Vagina (tissue), 2 donors: ENCODE measurements around the gene FAAH2. TPM values are rescaled to one million over a fixed set of nuclear protein-coding genes. Genes with fewer than 3 reads are reported as not detected.
"Not testable (repeated sequence)": the region's sequence is repeated elsewhere in the genome, so short reads cannot be mapped to it uniquely, and the experiment has no call there.

Source experiments
- DNase-seq, 2 donors: peaks; one replicate each; pipeline ENCODE4 v3.0.0-alpha.2; 2017; ENCODE audit errors: extremely low spot score in 2 of 2
- H3K27ac ChIP-seq: fragments of 200-600 bp; sonication (generic); one replicate; pipeline ENCODE4 v1.5.1; 2019
- H3K27me3 ChIP-seq: fragments of 200-600 bp; sonication (generic); one replicate; pipeline ENCODE4 v1.5.1; 2019
- H3K36me3 ChIP-seq, 2 donors: fragments of 200-600 bp; sonication (generic); one replicate each; pipeline ENCODE4 v1.5.1; 2017 to 2019
- H3K4me1 ChIP-seq: fragments of 200-600 bp; sonication (generic); one replicate; pipeline ENCODE4 v1.5.1; 2019
- H3K4me3 ChIP-seq, 2 donors: fragments of 200-600 bp; sonication (generic); 1 replicate in 1 of 2; 2 replicates in 1 of 2; pipeline ENCODE4 v1.5.1; 2016 to 2019
- H3K9me3 ChIP-seq: fragments of 200-600 bp; sonication (generic); one replicate; pipeline ENCODE4 v1.5.1; 2019
- CTCF ChIP-seq, 3 experiments: fragments of 450-650 bp in 2 of 3; fragments of 200-600 bp in 1 of 3; sonication (generic) in 1 of 3; IDR thresholded peaks; one replicate each; pipeline ENCODE4 v1.5.1; 2017 to 2019; ENCODE audit warnings: antibody characterized with exemption in 3 of 3, mild to moderate bottlenecking in 2 of 3, moderate library complexity in 2 of 3
- POLR2A ChIP-seq, 2 donors: fragments of 450-650 bp; IDR thresholded peaks; one replicate each; pipeline ENCODE4 v1.6.1; 2017; ENCODE audit warnings: antibody characterized with exemption in 2 of 2, mild to moderate bottlenecking in 2 of 2, moderate library complexity in 2 of 2
- POLR2AphosphoS5 ChIP-seq, 2 donors: sonication (generic); formaldehyde crosslinking; IDR thresholded peaks; one replicate each; pipeline ENCODE4 v1.9.0; 2017; ENCODE audit warnings: antibody characterized with exemption in 2 of 2, mild to moderate bottlenecking in 2 of 2, low read depth in 1 of 2; ENCODE audit not compliant: insufficient read depth in 1 of 2
- intact Hi-C: fragments of 100-400 bp; cut with DNase I; formaldehyde crosslinking; loops from one replicate; pipeline ENCODE4 v1.15.1; 2023
- total RNA-seq: library from RNA; depleted of rRNA; stranded (reverse); fragments of >200 nt; gene quantifications from one replicate; pipeline ENCODE4 v1.2.3, GENCODE V29; 2016

Gene FAAH2
- total RNA-seq, 1 donor from 2014 or later = 10.6 TPM

- TF ChIP-seq POLR2A (IDR thresholded peaks at IDR 0.05) (no peak), POLR2AphosphoS5 (IDR thresholded peaks at IDR 0.05; ENCODE audit: insufficient read depth in 1 of 2, low read depth in 1 of 2) (no peak), CTCF (IDR thresholded peaks at IDR 0.05) (no peak)
- H3K4me1 ChIP-seq = no peaks in the 10 kb centered on the region
- no peaks in the 10 kb centered on the region for H3K36me3 ChIP-seq
- H3K27me3 ChIP-seq = no peaks in the 10 kb centered on the region
- H3K4me3 ChIP-seq = no peak overlapping the region
- DNase-seq = no peak
- intact Hi-C loops = no loop called here
- H3K27ac ChIP-seq = no peak overlapping the region
- H3K9me3 ChIP-seq = no peaks in the 10 kb centered on the region
These were observed 2.6 kb downstream of the FAAH2 start for GRCh38 chrX:57289089-57289488.

- TF ChIP-seq CTCF (IDR thresholded peaks at IDR 0.05) (no peak), POLR2A (IDR thresholded peaks at IDR 0.05) (no peak), POLR2AphosphoS5 (IDR thresholded peaks at IDR 0.05; ENCODE audit: insufficient read depth in 1 of 2, low read depth in 1 of 2) (no peak)
- Histone ChIP-seq H3K9me3 (no peaks in the 10 kb centered on the region), H3K27me3 (no peaks in the 10 kb centered on the region), H3K27ac (no peak overlapping the region), H3K4me3 (no peak overlapping the region), H3K4me1 (no peaks in the 10 kb centered on the region), H3K36me3 (no peaks in the 10 kb centered on the region)
- intact Hi-C loops = no loop called here
- no peak for DNase-seq
These were observed 8.5 kb downstream of the FAAH2 start for GRCh38 chrX:57294961-57295360.

- H3K4me1 ChIP-seq, intact Hi-C loops, H3K27ac ChIP-seq, DNase-seq, H3K36me3 ChIP-seq, H3K27me3 ChIP-seq, H3K9me3 ChIP-seq, H3K4me3 ChIP-seq: not testable (repeated sequence)
These were observed 9.2 kb downstream of the FAAH2 start for GRCh38 chrX:57295679-57296078.

GRCh38 chrX:57313583-57314215, 27.2 kb downstream of the FAAH2 start:
- intact Hi-C loops = no loop called here
- H3K27ac ChIP-seq = no peak overlapping the region
- no peak overlapping the region for H3K4me3 ChIP-seq
- no peaks in the 10 kb centered on the region for H3K27me3 ChIP-seq
- no peaks in the 10 kb centered on the region for H3K4me1 ChIP-seq
- no peaks in the 10 kb centered on the region for H3K9me3 ChIP-seq
- TF ChIP-seq POLR2A (IDR thresholded peaks at IDR 0.05) (no peak), POLR2AphosphoS5 (IDR thresholded peaks at IDR 0.05; ENCODE audit: insufficient read depth in 1 of 2, low read depth in 1 of 2) (no peak), CTCF (IDR thresholded peaks at IDR 0.05) (no peak)
- no peak for DNase-seq
- H3K36me3 ChIP-seq = peaks cover 0 to 12% of the 10 kb centered on the region in 2 donors

GRCh38 chrX:57329008-57329407, 42.5 kb downstream of the FAAH2 start:
- H3K4me3 ChIP-seq = no peak overlapping the region
- no peaks in the 10 kb centered on the region for H3K27me3 ChIP-seq
- peaks cover 6% of the 10 kb centered on the region for H3K9me3 ChIP-seq
- no peak for TF ChIP-seq POLR2AphosphoS5 (IDR thresholded peaks at IDR 0.05; ENCODE audit: insufficient read depth in 1 of 2, low read depth in 1 of 2)
- no peak for TF ChIP-seq CTCF (IDR thresholded peaks at IDR 0.05)
- TF ChIP-seq POLR2A (IDR thresholded peaks at IDR 0.05) = no peak
- no peaks in the 10 kb centered on the region for H3K4me1 ChIP-seq
- H3K27ac ChIP-seq = no peak overlapping the region
- intact Hi-C loops = no loop called here
- no peak for DNase-seq
- H3K36me3 ChIP-seq = no peaks in the 10 kb centered on the region

GRCh38 chrX:57335790-57336189, 49.3 kb downstream of the FAAH2 start:
- H3K36me3 ChIP-seq, H3K9me3 ChIP-seq, intact Hi-C loops, H3K27ac ChIP-seq, H3K27me3 ChIP-seq, H3K4me1 ChIP-seq, DNase-seq, H3K4me3 ChIP-seq: not testable (repeated sequence)
